D721Med (cell line): ENCODE measurements around the gene PROX2.

Source experiments
- DNase-seq: peaks from one replicate; pipeline ENCODE4 v3.0.0; 2011; ENCODE audit warnings: low spot score; ENCODE audit not compliant: insufficient read length
- FAIRE-seq: peaks from 2 replicates; lab custom pipeline; 2011; peaks lifted over from hg19 to GRCh38; lab: Jason Lieb, UNC
- CTCF ChIP-seq: IDR thresholded peaks from 2 replicates; pipeline ENCODE4 v1.5.1; 2012; ENCODE audit warnings: mild to moderate bottlenecking, control low read depth; ENCODE audit not compliant: insufficient read depth; ENCODE audit errors: missing control alignments

The PROX2 gene

GRCh38 chr14:74838166-74838565, 37.8 kb downstream of the PROX2 start:
- TF ChIP-seq CTCF = no peak
- DNase-seq (no peak), FAIRE-seq (no peak)

GRCh38 chr14:74836251-74836960, 39.5 kb downstream of the PROX2 start:
- DNase-seq (no peak), FAIRE-seq (no peak)
- no peak for TF ChIP-seq CTCF

GRCh38 chr14:74835645-74836250, 40.2 kb downstream of the PROX2 start:
- FAIRE-seq = no peak
- no peak for TF ChIP-seq CTCF
- no peak for DNase-seq

GRCh38 chr14:74834692-74835392, 41.1 kb downstream of the PROX2 start:
- TF ChIP-seq CTCF = no peak
- DNase-seq = no peak
- FAIRE-seq = no peak

GRCh38 chr14:74832849-74833248, 43.1 kb downstream of the PROX2 start:
- no peak for TF ChIP-seq CTCF
- FAIRE-seq = no peak
- no peak for DNase-seq

- TF ChIP-seq CTCF = no peak
- DNase-seq (no peak), FAIRE-seq (no peak)
These were observed 46.7 kb downstream of the PROX2 start for GRCh38 chr14:74829251-74829650.
